IPS DF 4.7 (cell line): ENCODE results near the gene PDCD10.
A peak's percentile ranks its signal among the peaks of the same experiment; 100 is the strongest.

Experiments
- DNase-seq: peaks from one replicate; pipeline ENCODE4 v3.0.0-alpha.2; 2013; ENCODE audit warnings: low spot score; ENCODE audit errors: extremely low read depth

The PDCD10 gene

GRCh38 chr3:167735233-167736138 lies 794 bp upstream of the PDCD10 start, which contains the start of gene SERPINI1:
Gene SERPINI1 (plus strand): TSS chr3:167735721. CDS start chr3:167789129, 53,408 bp downstream.
- DNase-seq, result peak; percentile 93

GRCh38 chr3:167733961-167734497 lies 663 bp downstream of the PDCD10 start:
- DNase-seq, result no peak

- no peak for DNase-seq
Observed at GRCh38 chr3:167732313-167733065, 2.2 kb downstream of the PDCD10 start.

DNA sequence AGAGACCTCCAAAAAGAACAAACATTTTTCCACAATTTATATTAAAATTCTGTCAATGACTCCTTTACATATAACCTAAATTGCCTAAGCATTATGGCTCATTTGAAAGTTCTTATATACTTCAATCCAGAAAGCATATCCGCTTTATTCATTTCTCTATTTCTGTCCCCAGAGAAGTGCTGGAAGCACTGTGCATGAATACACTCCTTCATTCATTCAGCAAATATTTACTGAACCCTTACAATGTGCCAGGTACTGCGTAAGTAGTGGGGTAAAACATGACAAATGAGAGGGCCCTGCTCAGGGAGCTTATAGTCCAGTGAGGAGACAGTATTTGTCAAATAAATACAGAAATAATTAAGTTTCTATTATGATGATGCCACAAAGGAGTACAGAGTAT lies 3.3 kb downstream of the PDCD10 start:
- no peak for DNase-seq

- no peak for DNase-seq
Observed at GRCh38 chr3:167729591-167729990, 5.1 kb downstream of the PDCD10 start.

DNA sequence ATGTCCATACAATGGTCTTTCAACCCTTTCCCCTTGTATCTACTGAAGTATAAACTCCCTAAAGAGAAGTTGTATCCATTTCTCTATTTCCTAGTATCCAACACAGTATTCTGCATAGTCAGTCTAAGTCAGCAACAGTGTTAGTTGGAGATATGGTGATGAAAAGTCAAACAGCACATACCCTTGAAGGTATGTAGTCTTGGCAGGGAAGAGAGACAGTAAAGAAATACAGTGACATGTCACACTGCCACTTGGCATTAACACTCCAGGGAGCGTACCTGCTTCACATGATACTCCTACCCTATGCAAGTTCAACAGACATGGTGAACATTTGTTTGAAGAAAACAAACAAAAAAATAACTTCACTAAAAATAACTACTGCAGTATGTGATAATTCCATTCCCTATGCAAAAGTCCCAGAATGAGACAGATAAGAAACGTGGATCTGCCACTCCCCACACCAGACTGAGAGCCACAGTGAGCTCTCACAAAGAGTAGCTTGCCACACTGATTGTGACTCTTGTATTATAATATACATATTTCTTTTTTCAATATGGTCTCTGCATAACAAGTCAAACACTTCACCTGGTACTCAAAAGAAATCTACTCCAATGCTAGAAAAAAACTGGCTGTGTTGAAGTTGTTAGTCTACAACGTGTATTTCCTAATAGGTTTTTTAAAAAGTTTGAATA lies 5.9 kb downstream of the PDCD10 start:
- DNase-seq, result no peak

GRCh38 chr3:167728176-167728575 lies 6.5 kb downstream of the PDCD10 start:
- no peak for DNase-seq

GRCh38 chr3:167723872-167724271 lies 10.8 kb downstream of the PDCD10 start:
- DNase-seq, result no peak

DNA sequence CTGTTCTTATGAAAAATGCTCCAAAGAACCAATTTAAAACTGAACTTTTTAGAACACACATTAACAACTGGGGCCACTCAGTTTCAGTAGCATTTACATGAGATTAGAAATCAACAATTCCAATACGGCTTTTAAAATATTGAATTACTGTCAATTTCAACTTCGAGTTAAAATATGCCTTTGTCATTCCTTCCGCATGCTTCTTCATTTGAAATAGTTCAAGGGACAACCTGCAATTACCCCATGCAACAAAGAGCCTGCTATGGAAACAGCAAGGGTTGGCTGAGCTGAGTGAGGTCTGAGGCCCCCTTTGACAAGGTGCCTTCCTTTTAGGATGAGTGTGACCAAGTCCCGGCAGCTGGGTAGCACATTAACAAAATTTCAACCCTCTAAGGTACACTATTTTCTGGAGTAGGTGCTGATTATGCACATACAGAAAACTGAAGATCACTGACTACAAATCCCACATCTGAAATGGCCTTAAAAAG lies 11.6 kb downstream of the PDCD10 start:
- DNase-seq, result no peak

DNA sequence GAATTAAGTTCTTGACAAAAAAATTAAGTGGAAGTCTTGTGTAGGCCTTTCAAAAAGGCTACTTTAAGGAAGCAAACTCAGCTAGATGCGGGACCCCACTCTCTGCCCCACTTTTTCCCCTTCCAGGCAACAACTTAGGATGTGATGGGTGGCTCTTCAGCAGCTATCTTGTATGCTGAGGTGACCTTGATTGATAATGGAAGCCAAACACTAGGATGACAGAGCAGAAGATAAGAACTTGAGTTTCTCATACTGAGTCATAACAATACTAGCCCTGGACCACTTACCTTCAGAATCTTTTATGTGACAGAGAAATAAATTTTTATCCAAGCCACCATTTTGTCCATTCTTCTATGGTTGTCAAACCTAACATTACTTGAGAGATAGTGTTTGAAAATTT lies 16.1 kb downstream of the PDCD10 start:
- DNase-seq, result no peak

GRCh38 chr3:167716920-167717319 lies 17.8 kb downstream of the PDCD10 start:
- no peak for DNase-seq

- DNase-seq, result no peak
Observed at GRCh38 chr3:167714871-167715270, 19.8 kb downstream of the PDCD10 start.

DNA sequence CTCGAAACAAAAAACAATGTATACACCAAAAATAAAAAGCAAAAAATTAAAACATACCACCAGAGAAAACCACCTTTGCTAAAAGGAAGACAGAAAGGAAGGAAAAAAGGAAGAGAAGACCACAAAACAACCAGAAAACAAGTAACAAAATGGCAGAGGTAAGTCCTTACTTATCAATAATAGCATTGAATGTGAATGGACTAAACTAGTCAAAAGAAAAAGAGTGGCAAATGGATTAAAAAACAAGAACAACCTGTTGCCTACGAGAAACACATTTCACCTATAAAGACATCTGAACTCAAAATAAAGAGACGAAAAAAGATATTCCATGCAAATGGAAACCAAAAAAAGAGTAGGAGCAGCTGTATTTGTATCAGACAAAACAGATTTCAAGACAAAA lies 22.2 kb downstream of the PDCD10 start:
- DNase-seq, result no peak

DNA sequence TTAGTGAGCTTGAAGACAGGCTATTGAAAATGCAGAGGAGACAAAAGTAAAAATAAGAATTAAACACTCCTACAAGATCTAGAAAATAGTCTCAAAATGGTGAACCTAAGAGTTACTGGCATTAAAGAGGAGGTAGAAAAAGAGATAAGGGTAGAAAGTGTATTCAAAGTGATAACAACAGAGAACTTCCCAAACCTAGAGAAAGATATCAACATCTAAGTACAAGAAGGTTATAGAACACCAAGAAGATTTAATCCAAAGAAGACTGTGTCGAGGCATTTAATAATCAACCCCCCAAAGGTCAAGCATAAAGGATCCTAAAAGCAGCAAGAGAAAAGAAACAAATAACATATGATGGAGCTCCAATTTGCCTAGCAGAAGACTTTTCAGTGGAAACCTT lies 23.3 kb downstream of the PDCD10 start:
- DNase-seq, result no peak

- DNase-seq, result no peak
Observed at GRCh38 chr3:167710552-167710951, 24.1 kb downstream of the PDCD10 start.

DNA sequence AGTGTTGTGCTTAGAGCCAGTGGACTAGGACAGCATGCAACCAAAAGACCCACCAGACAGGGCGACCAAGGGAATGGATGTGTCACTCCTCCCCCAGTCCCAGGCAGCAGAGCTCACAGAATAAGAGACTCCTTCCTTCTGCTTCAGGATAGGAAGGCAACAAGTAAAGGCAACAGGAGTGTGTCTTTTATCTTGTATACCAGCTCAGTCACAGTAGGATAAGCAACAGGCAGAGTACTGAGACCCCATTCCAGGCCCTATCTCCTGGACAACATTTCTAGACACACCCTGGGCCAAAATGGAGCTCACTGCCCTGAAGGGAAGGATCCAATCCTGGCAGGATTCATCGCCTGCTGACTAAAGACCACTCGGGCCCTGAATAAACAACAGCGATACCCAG lies 25.0 kb downstream of the PDCD10 start:
- no peak for DNase-seq

- DNase-seq, result no peak
Observed at GRCh38 chr3:167705840-167706239, 28.9 kb downstream of the PDCD10 start.

DNA sequence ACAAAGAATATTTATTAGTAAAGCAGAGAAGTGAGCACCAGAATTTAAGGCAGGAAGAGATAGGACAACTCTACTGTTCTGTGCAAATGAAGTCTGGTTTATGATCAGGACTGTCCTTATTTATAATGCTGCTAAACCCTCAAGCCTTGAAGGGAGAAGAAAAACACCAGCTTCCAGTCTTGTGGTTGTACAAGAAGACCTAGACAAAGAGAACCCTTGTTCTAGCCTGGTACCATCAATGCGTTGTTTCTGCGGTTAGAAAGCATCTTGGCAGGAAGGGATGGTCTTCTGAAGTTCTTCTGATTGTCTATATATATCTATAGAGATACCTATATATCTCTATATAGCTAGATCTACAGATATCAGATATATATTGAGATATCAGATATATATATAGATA lies 33.8 kb downstream of the PDCD10 start:
- no peak for DNase-seq

DNA sequence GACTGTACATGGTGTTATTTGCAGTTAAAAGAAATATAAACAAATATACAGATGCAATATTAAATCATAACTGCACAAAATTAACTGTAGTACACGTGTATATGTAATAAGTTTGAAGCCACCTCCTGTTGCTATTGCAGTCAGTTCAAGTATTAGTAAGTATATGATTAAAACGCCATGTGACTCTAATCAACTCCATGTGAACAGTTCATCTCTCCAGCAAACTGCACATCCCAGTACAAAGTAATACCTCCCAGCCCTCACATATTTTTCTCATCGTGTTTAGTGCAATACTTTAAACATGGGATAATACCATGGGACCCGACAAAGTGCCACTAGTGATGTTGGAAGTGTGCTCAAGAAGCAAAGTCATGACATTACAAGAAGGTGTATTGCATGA lies 34.6 kb downstream of the PDCD10 start:
- DNase-seq, result no peak

- DNase-seq, result no peak
Observed at GRCh38 chr3:167694121-167694520, 40.6 kb downstream of the PDCD10 start.

DNA sequence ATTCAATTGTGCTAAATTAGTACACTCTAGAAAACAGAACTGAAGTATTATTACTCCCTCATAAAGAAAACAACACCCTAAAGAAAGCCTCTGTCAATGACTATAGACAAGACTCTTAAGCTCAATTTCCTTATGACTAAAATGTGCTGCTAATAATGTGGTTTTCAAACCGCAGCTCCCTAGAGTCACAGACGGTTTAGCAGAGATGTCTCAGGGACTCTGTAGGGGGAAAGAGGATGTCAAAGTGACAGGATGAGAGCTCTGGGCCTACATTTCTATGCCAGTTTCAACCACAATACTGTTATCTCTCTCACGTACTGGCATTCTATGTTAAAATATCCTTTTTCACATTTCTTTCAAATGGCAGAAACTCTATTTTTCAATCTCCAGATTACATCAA lies 43.3 kb downstream of the PDCD10 start:
- no peak for DNase-seq
